SK-N-MC (cell line): Measurements from ENCODE around the gene ITGAV.

Experiments used
- EZH2 ChIP-seq: fragments of 200-600 bp; sonication (generic); IDR thresholded peaks from one replicate; pipeline ENCODE4 v1.6.1; 2017; ENCODE audit warnings: antibody characterized with exemption
- POLR2AphosphoS5 ChIP-seq: IDR thresholded peaks from 2 replicates; pipeline ENCODE4 v1.6.1; 2012; ENCODE audit warnings: mild to moderate bottlenecking, low read depth, low read length, borderline replicate concordance

- TF ChIP-seq POLR2AphosphoS5 (no peak), EZH2 (no peak)
Measured at GRCh38 chr2:186691231-186691630, 101.4 kb downstream of the ITGAV start.
